ENCODE results near the gene RINL. TPM values are rescaled to one million over a fixed set of nuclear protein-coding genes. Genes with fewer than 3 reads are reported as not detected.
A peak's percentile ranks its signal among the peaks of the same experiment; 100 is the strongest.

The RINL gene
- total RNA-seq, 1 experiment from 2014 or later, result 14.5 TPM

GRCh38 chr19:38852231-38853044 is 25.6 kb downstream of the RINL start (continued):
- TF ChIP-seq ZNF232 (CRISPR knock-in tag; IDR thresholded peaks at IDR 0.05), result no peak
- TF ChIP-seq JAZF1 (CRISPR knock-in tag; IDR thresholded peaks at IDR 0.05), result no peak
- no peak for TF ChIP-seq ATF2 (CRISPR knock-in tag; IDR thresholded peaks at IDR 0.05; ENCODE audit: borderline replicate concordance, low read depth)
- no peak for TF ChIP-seq ZNF671 (CRISPR knock-in tag; IDR thresholded peaks at IDR 0.05)
- no peak for TF ChIP-seq E2F4 (CRISPR knock-in tag; IDR thresholded peaks at IDR 0.05; ENCODE audit: borderline replicate concordance, low read depth)
- no peak for TF ChIP-seq ELF4 (CRISPR knock-in tag; IDR thresholded peaks at IDR 0.05; ENCODE audit: low read depth)
- TF ChIP-seq AR (CRISPR knock-in tag; IDR thresholded peaks at IDR 0.05), result 0 out of 2 replicates have a peak, but pooled peaks have one; percentile 55
- TF ChIP-seq GABPB1 (CRISPR knock-in tag; IDR thresholded peaks at IDR 0.05), result no peak
- TF ChIP-seq GTF2I (CRISPR knock-in tag; conservative IDR thresholded peaks at IDR 0.05), result no peak
- TF ChIP-seq HMGXB4 (CRISPR knock-in tag; IDR thresholded peaks at IDR 0.05), result 0 out of 2 replicates have a peak, but pooled peaks have one; percentile 54
- TF ChIP-seq ATF1 (CRISPR knock-in tag; IDR thresholded peaks at IDR 0.05), result no peak
- TF ChIP-seq FOXK1 (CRISPR knock-in tag; IDR thresholded peaks at IDR 0.05), result no peak
- no peak for TF ChIP-seq FOXP1 (CRISPR knock-in tag; IDR thresholded peaks at IDR 0.05; ENCODE audit: borderline replicate concordance)
- TF ChIP-seq CTCF (IDR thresholded peaks at IDR 0.05), result no peak
- TF ChIP-seq MLX (CRISPR knock-in tag; IDR thresholded peaks at IDR 0.05), result no peak

Data from WTC11 (cell line).